NCI-H345 (cell line): ENCODE results near the gene USP22.

Experiments used
- DNase-seq: peaks from one replicate; lab custom pipeline; 2025; lab: John Stamatoyannopoulos, UW

USP22 gene

DNA sequence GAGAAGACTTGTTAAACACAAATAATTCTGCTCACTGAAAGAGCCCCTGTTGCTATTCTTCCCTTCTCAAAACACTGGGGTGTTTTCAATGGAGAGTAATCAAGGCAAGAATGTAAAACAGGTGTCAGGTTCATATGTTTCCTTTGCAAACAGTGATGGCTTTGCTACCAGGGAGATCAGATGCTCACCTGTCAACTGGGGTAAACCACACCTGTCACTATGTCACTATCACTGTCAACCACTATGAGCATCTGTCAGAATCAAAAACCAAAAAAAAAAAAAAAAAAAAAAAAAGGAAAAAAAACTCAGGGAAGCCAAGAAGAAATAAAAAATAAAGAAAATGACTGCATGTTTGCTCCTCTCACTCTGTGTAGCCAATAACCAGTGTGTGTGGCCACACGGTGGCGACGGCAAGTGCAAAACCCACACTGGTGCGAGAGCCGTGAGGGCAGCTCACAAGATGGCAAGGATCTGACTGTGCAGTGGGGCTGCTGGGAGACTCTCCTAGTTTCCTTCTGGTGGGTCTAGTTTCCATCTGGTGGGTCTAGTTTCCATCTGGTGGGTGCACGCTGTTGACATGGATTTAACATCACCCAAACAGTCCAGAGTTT, 22.7 kb downstream of the USP22 start:
- DNase-seq = no peak

GRCh38 chr17:21018894-21019293, 23.9 kb downstream of the USP22 start:
- no peak for DNase-seq

GRCh38 chr17:21017861-21018260, 24.9 kb downstream of the USP22 start:
- DNase-seq = no peak

GRCh38 chr17:21017256-21017655, 25.6 kb downstream of the USP22 start:
- DNase-seq = no peak

DNA sequence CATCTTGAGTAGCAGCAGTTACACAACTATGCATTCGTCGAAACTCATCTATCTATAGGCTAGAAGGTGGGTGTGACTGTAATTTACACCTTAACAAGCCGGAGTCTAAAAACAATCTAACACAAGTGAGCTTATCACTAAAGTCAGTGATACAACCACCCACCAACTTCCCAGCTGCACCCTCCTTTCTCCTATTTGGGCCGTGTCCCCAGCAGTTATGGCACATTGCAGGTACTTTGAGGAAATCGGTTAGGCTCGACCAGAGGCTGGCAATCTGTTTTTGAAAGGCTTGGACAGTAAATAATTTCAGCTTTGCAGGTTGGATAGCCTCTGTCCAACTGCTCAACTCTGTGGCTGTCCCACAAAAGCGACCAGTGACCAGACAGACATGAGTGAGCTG, 26.0 kb downstream of the USP22 start:
- DNase-seq = no peak

DNA sequence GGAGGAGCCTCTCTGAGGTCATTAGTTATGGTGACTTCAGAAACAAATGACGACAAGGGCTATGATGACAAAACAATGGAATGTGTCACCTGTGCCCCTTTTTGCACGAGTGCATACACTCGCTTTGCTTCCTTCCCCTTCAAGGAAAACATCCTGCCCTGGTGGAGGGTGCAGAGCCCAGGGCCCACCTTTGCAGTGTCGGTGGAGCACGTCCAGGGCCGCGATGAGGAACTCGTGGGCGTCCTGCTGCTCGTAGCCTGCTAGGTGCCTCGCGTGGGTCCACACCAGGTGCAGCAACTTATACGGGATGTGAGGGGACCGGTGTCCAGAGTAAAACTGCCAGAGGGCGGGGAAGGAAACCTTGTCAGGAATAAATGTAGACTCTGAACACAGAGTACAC, 27.2 kb downstream of the USP22 start:
- DNase-seq = no peak

- no peak for DNase-seq
Measured at GRCh38 chr17:21014498-21014897, 28.3 kb downstream of the USP22 start.

- no peak for DNase-seq
Measured at GRCh38 chr17:21013983-21014382, 28.8 kb downstream of the USP22 start.

GRCh38 chr17:21012736-21013135, 30.1 kb downstream of the USP22 start:
- no peak for DNase-seq

DNA sequence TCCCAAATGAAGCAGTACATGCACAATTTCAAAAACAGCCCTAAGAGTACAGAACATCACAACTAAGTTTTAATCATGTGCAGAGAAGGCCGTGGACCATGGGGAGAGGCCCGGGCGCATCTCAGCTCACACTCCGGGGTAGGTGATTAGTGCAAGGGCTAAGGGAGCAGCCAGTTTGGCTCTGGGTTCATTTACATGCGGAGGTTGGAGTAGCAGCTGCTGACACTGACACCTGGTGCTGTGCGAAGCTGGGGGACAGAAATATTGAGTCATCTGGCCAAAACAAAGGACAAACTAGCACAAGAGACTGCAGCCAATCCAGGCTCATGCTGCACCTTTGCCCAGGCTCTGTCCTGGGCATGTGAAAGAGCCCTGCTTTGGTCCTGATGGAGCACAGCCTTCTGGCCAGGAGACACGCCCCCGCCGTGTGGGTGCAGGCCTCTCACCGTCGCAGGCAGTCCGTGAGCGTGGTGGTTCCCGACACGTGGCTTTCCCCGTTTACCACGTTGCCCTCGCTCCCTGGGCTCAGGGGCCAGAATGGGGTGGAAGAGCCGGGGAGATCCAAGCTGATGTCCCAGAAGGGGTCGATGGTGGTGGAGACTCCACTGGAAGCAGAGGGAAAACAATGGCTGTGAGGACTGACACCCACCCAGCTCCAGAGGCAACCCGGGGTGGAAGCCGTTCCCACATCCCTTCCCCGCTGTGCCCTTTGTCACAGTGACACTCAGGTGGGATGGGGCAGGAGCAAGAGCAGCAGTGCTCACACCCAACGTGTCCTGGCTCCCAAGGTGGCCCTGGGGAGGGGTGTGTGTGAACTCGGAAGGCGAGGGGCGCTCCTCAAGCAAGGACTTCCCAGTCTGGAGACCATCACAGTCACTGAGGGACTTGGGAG, 31.9 kb downstream of the USP22 start:
- DNase-seq = no peak

GRCh38 chr17:21008992-21009671, 33.7 kb downstream of the USP22 start:
- DNase-seq = no peak

- DNase-seq = no peak
Measured at GRCh38 chr17:21008160-21008915, 34.5 kb downstream of the USP22 start.

DNA sequence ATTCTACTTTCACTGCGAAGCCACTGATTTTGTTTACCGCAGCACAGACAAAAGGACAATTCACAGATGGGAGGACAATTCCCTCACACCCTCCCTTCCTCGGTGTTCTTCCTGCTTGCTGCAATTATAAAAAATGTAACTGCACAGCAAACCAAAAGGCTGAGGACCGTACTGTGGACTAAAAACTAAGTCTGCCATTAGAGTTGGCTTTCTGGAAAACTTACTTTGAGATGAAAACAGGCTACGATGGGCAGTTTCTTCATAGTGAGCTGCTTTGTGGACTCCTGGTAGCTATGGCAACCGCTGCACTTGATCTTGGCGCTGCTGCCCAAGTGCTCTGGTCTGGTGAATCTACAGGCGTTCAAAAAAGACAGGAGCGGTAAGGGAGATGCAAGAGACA, 35.2 kb downstream of the USP22 start:
- DNase-seq = no peak

DNA sequence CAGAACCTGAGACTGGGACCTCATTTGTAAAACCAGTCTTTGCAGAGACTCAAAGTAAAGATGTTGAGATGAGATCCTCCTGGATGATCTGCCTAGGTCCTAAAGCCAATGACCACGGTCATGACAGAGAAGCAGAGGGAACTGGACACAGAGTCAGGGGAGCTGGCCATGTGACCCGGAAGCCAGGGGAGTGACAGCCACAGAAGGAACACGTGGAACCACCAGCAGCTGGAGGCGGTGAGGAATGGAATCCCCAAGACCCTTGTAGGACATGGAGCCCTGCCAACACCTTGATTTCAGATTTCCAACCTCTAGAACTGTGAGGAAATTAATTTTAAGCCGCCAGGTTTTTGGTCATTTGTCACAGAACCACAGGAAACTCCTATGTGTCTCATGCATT, 37.0 kb downstream of the USP22 start:
- DNase-seq = no peak

- DNase-seq = no peak
Measured at GRCh38 chr17:21005367-21005766, 37.4 kb downstream of the USP22 start.

DNA sequence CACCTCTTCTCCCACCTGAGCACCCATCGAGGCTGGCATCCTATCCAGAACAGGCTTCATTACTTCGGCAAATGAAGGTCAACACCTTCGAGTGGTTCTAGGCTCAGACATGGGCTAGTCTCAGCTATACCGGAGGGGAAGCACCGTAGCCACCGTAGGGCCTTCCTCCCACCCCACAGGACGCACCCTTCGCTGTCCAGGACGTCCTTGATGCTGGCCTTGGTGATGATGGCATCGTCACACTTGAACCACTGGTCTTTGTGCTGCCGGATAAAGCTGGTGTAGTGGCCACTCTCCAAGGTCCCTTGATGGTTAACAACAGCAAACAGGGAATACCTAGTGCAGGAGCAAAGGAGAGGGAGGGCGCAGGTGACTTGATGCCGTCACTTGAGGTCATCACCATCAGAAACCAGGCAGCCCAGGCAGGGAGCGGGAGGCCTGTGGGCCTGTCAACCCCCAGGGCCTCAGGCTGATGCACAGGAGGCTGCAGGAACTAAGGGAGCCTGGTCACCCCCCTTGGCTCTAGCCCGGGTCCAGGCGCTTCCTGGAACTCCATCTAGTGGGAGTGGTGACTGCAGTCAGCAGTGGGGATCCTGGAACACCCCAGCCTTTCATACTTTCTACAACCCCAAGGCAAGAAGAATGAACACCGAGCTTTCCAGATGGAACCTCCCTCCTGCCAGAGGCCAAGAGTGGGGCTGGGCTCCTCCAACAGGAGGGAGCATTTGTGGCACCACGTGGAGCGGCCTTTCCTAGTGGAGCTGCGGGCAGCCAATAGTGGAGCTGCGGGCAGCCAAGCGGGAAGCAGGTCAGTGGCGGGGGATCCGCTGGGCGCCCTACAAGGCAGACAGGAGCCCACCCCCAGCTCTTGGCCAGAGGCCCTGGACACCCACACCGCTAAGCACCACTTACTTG, 38.5 kb downstream of the USP22 start:
- DNase-seq = no peak

DNA sequence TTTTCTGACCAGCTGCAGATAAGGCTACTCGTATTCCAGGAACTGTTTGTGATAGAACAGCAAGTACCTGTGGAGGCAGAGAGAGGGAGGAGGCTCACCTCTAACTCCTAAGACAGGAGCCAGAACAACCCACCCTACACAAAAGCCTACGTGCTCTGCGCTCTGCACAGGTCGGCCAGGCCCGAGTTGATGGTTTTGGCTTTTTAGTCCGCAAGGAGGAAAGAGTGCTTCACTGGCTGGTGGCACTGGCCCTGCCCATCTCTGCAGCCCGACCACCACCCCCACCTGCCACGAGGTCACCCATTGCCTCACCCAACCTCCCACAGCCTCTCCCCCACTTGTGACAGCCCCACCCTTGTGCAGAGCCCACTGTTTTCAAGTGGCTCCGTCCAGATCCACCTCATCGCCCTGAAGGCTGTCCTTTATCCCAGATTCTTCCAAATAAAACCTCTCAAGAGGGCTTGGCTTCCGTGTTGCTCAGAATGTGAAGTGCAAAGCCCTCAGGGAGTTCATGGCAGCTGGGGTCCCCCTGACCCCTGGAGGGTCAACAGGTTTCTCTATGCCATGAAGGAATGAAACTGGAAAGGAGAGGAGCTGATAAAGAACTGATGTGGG, 39.7 kb downstream of the USP22 start:
- DNase-seq = no peak

GRCh38 chr17:21002309-21003006, 40.4 kb downstream of the USP22 start:
- DNase-seq = no peak

- no peak for DNase-seq
Measured at GRCh38 chr17:21001813-21002221, 41.0 kb downstream of the USP22 start.
